Activated CD4-positive, alpha-beta T cell treated with anti-CD3 and anti-CD28 coated beads for 36 hours (primary cell): Measurements from ENCODE around the gene GPR62. TPM values are rescaled to one million over a fixed set of nuclear protein-coding genes. Genes with fewer than 3 reads are reported as not detected.

Source experiments
- ATAC-seq: fragments of 200-7000 bp; cut with Tn5 transposase; one replicate; pipeline ENCODE4 v1.10.0; 2021; ENCODE audit warnings: mild to moderate bottlenecking, moderate library complexity
- CTCF ChIA-PET: fragments of 350-600 bp; sonication (Branson Sonifier 250); formaldehyde crosslinking; loops from one replicate; lab custom pipeline; 2021; ENCODE audit warnings: antibody characterized with exemption; lab: Charles Lee
- POLR2A ChIA-PET: fragments of 350-600 bp; sonication (Branson Sonifier 250); formaldehyde crosslinking; loops from one replicate; lab custom pipeline; 2021; ENCODE audit warnings: antibody characterized with exemption, inconsistent platforms; lab: Charles Lee
- DNase-seq: peaks from one replicate; pipeline ENCODE4 v3.0.0-alpha.2; 2020
- H3K27ac Mint-ChIP-seq: one replicate; pipeline ENCODE4 v1.8.0; 2021; ENCODE audit warnings: mixed read lengths
- H3K27me3 Mint-ChIP-seq: one replicate; pipeline ENCODE4 v1.8.0; 2021; ENCODE audit warnings: mixed read lengths
- H3K36me3 Mint-ChIP-seq: one replicate; pipeline ENCODE4 v1.8.0; 2021; ENCODE audit warnings: low read depth, mixed read lengths
- H3K4me1 Mint-ChIP-seq: one replicate; pipeline ENCODE4 v1.8.0; 2021; ENCODE audit warnings: mixed read lengths
- H3K4me3 Mint-ChIP-seq: one replicate; pipeline ENCODE4 v1.8.0; 2021; ENCODE audit warnings: mild to moderate bottlenecking, moderate library complexity, mixed read lengths
- H3K9me3 Mint-ChIP-seq: one replicate; pipeline ENCODE4 v1.8.0; 2021; ENCODE audit warnings: low read depth, mixed read lengths
- intact Hi-C, 2 experiments: fragments of 100-400 bp; cut with DNase I in 1 of 2; cut with micrococcal nuclease in 1 of 2; formaldehyde crosslinking; loops; one replicate each; pipeline versions ENCODE4 v1.14.2 to v1.15.1; 2022 to 2024; cut with DNase I, micrococcal nuclease
- total RNA-seq, 2 experiments: library from RNA; stranded (reverse); gene quantifications; one replicate each; pipeline ENCODE4 v1.2.3, GENCODE V29; 2021

GPR62 gene
- total RNA-seq, 2 experiments from 2014 or later: not detected

DNA sequence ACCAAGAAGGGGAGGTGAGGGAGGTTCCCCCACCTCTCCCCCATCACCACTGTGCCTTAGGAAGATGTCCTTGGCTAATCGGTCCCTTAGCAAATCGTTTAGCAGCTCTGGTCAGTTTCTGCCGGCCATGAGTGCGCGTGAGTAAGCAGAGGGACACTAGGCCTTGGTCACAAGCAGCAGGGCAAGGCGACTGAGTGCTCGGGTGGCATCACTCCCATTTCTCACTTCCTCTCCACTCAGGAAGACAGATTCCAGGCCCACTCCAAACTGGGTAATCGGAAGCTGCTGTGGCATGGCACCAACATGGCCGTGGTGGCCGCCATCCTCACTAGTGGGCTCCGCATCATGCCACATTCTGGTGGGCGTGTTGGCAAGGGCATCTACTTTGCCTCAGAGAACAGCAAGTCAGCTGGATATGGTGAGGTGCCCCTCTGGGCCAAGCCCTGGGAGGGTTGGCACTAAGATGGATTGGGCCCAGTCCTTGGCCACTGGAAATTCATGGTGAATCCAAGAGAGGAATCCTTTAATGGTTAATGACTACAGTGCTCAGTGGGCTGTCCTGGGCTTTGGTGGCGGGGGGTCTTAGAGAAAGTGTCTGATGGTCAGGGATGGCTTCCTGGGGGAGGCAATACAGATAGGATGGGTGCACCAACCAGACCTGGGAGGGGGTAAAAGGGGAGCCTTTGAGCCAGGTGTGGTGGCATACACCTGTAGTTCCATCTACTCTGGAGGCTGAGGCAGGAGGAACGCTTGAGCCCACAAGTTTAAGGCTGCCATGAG is 9.1 kb upstream of the GPR62 start:
- DNase-seq (no peak), ATAC-seq (no peak)
- Mint-ChIP-seq H3K36me3 (no peaks in the 10 kb centered on the region), H3K27me3 (no peaks in the 10 kb centered on the region), H3K9me3 (no peaks in the 10 kb centered on the region), H3K27ac (no peak overlapping the region), H3K4me3 (no peak overlapping the region), H3K4me1 (peaks cover 6% of the 10 kb centered on the region)
- intact Hi-C loops: loop anchor here in 1 of 2 experiments (10.0 kb wide), 1 partner anchor 1331 kb away; the partner anchor contains the start of genes CISH and MAPKAPK3
- POLR2A ChIA-PET: no interaction called here
- CTCF ChIA-PET: interaction anchor here (0.8 to 1.6 kb wide), 3 partner anchors 9 to 426 kb away, joined by 3 to 7 read pairs (median 4); partner anchors contain the start of genes ABHD14B and GPR62

DNA sequence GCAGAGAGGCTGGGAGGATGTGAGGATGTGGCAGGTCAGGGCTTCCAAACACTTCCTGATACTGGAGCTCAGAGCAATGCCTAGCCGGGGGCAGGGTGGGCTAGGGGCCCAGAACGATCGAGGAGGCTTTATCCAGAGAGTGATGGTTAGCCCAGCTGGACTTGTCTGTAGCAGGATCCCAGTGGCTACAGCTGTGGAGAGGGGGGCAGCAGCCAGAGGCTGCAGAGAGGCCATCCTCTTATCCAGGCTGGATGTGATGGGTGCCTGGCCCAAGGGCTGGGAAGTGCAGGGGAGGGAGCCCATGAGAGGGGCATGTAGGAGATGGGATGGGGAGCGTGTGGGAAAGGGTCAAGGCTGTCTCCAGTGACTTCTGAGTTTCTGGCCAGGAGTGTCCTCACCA is 8.4 kb upstream of the GPR62 start:
- intact Hi-C loops: loop anchor here in 1 of 2 experiments (10.0 kb wide), 1 partner anchor 1332 kb away; the partner anchor contains the start of genes CISH and MAPKAPK3
- CTCF ChIA-PET: no interaction called here
- ATAC-seq: no peak
- Mint-ChIP-seq H3K27me3 (no peaks in the 10 kb centered on the region), H3K27ac (no peak overlapping the region), H3K4me3 (no peak overlapping the region), H3K9me3 (no peaks in the 10 kb centered on the region), H3K4me1 (peaks cover 6% of the 10 kb centered on the region), H3K36me3 (no peaks in the 10 kb centered on the region)
- DNase-seq: no peak
- POLR2A ChIA-PET: no interaction called here

DNA sequence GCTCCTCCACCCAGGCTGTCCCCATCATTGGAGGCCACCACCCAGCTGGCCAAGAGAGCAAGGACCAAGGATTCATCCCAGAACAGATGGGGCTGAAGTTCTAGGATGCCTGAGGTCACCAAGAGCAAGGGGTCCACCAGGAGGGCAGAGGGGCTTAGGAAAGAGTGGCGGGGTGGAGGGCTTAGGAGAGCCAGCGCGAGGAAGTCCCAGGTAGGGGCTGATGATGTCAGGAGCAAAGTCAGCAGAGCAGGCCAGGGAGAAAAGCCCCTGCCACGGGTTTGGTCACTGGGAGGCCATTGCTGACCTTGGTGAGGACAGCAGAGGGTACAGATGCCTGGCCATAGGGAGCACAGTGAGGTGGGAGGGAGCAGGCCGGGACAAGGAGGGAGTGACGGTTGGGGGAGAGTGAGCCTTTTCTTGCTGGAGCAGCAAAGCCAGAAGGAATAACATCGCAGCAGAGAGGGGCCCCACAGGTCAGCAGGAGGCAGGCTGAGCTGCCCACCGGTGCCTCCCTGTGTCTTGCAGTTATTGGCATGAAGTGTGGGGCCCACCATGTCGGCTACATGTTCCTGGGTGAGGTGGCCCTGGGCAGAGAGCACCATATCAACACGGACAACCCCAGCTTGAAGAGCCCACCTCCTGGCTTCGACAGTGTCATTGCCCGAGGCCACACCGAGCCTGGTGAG is 7.8 kb upstream of the GPR62 start:
- intact Hi-C loops: loop anchor here in 1 of 2 experiments (10.0 kb wide), 1 partner anchor 1333 kb away; the partner anchor contains the start of genes CISH and MAPKAPK3
- ChIA-PET CTCF (no interaction called here), POLR2A (no interaction called here)
- Mint-ChIP-seq H3K27me3 (peaks cover 2% of the 10 kb centered on the region), H3K27ac (no peak overlapping the region), H3K4me3 (no peak overlapping the region), H3K36me3 (no peaks in the 10 kb centered on the region), H3K9me3 (no peaks in the 10 kb centered on the region), H3K4me1 (peaks cover 6% of the 10 kb centered on the region)
- no peak for DNase-seq
- no peak for ATAC-seq

DNA sequence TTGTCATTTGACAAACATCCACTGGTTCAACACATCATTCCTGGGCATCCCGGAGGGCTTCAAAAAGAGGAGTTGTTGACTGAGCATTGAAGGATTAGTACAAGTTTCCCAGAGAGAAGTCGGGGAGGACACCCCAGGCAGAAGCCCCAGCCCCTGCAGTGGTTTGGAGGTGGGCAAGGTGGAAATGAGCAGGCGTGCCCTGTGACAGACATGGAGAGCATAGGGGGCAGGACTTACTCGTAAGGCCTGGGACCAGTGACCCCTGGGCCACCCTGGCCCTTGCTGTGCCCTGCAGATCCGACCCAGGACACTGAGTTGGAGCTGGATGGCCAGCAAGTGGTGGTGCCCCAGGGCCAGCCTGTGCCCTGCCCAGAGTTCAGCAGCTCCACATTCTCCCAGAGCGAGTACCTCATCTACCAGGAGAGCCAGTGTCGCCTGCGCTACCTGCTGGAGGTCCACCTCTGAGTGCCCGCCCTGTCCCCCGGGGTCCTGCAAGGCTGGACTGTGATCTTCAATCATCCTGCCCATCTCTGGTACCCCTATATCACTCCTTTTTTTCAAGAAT is 7.1 kb upstream of the GPR62 start:
- H3K4me1 Mint-ChIP-seq: peaks cover under 1% of the 10 kb centered on the region
- H3K27ac Mint-ChIP-seq: no peak overlapping the region
- intact Hi-C loops: loop anchor here in 1 of 2 experiments (10.0 kb wide), 1 partner anchor 1333 kb away; the partner anchor contains the start of genes CISH and MAPKAPK3
- no peaks in the 10 kb centered on the region for H3K36me3 Mint-ChIP-seq
- ChIA-PET POLR2A (no interaction called here), CTCF (interaction anchor here (0.7 kb wide), 1 partner anchor 48 kb away, joined by 3 read pairs; the partner anchor contains the start of gene RPL29)
- H3K4me3 Mint-ChIP-seq: no peak overlapping the region
- no peaks in the 10 kb centered on the region for H3K9me3 Mint-ChIP-seq
- no peak for DNase-seq
- H3K27me3 Mint-ChIP-seq: peaks cover 2% of the 10 kb centered on the region
- no peak for ATAC-seq

DNA sequence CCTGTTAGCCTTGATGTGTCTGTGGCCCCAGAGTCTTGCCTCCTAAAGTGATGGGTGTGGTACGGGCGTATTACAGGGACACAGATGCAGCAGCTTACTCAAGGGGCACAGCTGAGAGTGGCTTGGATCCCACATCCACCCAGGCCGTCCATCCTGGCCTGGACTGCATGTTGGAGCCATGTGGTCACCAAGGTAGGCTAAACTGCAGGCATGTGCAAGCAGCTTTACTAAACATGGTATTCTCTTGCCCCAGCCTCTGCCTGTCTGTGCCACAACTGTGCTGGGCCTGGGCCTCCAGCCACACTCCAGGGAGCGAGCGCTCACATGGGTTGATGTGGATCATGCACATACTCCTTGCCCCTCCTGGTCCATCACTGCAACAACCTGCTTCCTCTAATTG is 6.1 kb upstream of the GPR62 start:
- H3K9me3 Mint-ChIP-seq: no peaks in the 10 kb centered on the region
- no peaks in the 10 kb centered on the region for H3K36me3 Mint-ChIP-seq
- CTCF ChIA-PET: no interaction called here
- DNase-seq: no peak
- no peak overlapping the region for H3K4me3 Mint-ChIP-seq
- POLR2A ChIA-PET: no interaction called here
- no peaks in the 10 kb centered on the region for H3K4me1 Mint-ChIP-seq
- H3K27me3 Mint-ChIP-seq: peaks cover 9% of the 10 kb centered on the region
- H3K27ac Mint-ChIP-seq: no peak overlapping the region
- intact Hi-C loops: loop anchor here in 1 of 2 experiments (10.0 kb wide), 1 partner anchor 1334 kb away; the partner anchor contains the start of genes CISH and MAPKAPK3
- ATAC-seq: no peak

DNA sequence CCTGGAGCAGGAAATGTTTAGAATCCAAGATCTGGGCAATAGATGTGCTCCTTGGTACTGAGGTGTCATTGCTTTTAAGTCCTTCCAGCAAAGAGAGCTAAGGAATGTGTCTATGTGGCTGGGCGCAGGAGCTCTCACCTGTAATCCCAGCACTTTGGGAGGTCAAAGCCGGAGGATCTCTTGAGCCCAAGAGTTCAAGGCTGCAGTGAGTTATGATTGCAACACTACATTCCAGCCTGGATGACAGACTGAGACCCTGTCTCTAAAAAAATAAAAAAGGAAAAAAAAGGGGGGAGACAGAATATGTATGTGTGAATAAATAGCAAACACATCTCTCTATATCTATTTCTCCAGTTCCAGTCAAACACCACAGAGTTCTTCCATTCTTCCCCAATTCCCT is 4.3 kb upstream of the GPR62 start:
- no peaks in the 10 kb centered on the region for H3K4me1 Mint-ChIP-seq
- peaks cover 20% of the 10 kb centered on the region for H3K27me3 Mint-ChIP-seq
- no peaks in the 10 kb centered on the region for H3K36me3 Mint-ChIP-seq
- no peak for DNase-seq
- ChIA-PET CTCF (interaction anchor here (1.2 kb wide), 1 partner anchor 24 kb away, joined by 3 read pairs; the partner anchor contains the start of gene ABHD14A), POLR2A (no interaction called here)
- ATAC-seq: no peak
- no peaks in the 10 kb centered on the region for H3K9me3 Mint-ChIP-seq
- no peak overlapping the region for H3K4me3 Mint-ChIP-seq
- H3K27ac Mint-ChIP-seq: no peak overlapping the region
- intact Hi-C loops: no loop called here

DNA sequence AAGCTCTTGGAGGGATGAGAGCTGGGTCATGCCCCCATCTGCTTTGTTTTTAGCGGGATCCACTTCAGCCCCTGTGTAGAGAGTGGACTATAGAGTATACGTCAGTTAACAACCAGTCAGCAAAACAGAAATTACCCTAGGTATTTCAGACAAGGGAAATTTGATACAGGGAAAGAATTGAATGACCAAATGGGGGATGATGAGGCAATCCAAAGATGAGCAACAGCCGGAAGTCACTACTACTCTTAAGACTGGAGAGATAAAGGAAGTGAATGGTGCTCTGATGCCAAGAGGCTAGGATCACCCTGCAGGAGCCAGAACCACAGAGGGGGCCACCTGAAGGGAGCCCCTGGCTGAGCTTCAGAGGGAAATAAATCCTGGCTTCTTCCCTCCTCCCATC is 1.7 kb upstream of the GPR62 start:
- POLR2A ChIA-PET: interaction anchor here (0.6 kb wide), 1 partner anchor 79 kb away, joined by 4 read pairs; no protein-coding TSS in a partner anchor

DNA sequence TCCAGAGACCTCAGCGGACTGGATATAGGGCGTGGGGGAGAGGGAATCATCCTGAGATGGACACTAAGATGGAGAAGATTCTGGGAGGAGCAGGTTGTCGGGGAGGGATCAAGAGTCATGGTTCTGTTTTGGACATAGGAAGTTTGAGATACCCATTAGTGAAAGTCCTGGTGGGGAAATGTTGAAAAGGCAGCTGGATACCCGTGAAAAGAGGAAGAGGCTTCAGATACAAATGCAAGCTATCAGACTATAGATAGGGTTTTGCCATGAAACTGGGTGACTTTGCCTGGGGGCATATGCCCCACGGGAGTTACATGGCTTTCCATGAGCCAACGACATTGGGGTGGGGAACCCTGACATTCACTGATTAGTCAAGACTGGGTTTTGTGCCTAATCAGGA is 1.1 kb upstream of the GPR62 start:
- POLR2A ChIA-PET: interaction anchor here (0.6 kb wide), 1 partner anchor 122 kb away, joined by 3 read pairs; no protein-coding TSS in a partner anchor
- no peak for ATAC-seq
- no peaks in the 10 kb centered on the region for H3K9me3 Mint-ChIP-seq
- DNase-seq: no peak
- CTCF ChIA-PET: interaction anchor here (1.0 to 1.5 kb wide), 4 partner anchors 9 to 20 kb away, joined by 3 to 5 read pairs (median 4); partner anchors contain the start of genes ABHD14B and PARP3
- H3K36me3 Mint-ChIP-seq: peaks cover 1% of the 10 kb centered on the region
- H3K27ac Mint-ChIP-seq: no peak overlapping the region
- intact Hi-C loops: no loop called here
- H3K27me3 Mint-ChIP-seq: peaks cover 22% of the 10 kb centered on the region
- peaks cover 4% of the 10 kb centered on the region for H3K4me1 Mint-ChIP-seq
- no peak overlapping the region for H3K4me3 Mint-ChIP-seq

More for the DNA sequence above, 1.7 kb upstream of the GPR62 start:
- H3K9me3 Mint-ChIP-seq: no peaks in the 10 kb centered on the region
- peaks cover 1% of the 10 kb centered on the region for H3K36me3 Mint-ChIP-seq
- CTCF ChIA-PET: interaction anchor here (1.0 to 1.6 kb wide), 2 partner anchors 11 to 19 kb away, joined by 3 to 7 read pairs; no protein-coding TSS in a partner anchor
- no peak overlapping the region for H3K27ac Mint-ChIP-seq
- ATAC-seq (no peak), DNase-seq (no peak)
- intact Hi-C loops: no loop called here
- no peak overlapping the region for H3K4me3 Mint-ChIP-seq
- peaks cover 22% of the 10 kb centered on the region for H3K27me3 Mint-ChIP-seq
- peaks cover 4% of the 10 kb centered on the region for H3K4me1 Mint-ChIP-seq

DNA sequence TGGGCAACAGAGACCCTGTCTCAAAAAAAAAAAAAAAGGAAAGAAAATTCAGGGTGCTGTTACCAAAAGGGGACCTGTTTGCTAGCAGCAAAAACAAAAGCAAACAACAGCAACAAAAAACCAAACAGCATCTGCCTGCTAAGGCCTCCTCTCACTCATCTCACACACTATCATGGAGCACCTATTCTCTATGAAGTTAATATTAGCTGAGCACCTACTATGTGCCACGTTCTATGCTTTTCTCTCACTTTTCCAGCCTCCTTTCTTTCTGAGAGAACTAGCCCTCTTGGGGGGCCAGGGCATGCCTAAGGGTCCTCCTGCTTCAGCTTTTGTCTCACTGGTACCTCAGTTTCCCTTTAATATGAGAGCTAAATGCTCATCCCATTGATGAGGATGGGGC is 468 bp upstream of the GPR62 start:
- Mint-ChIP-seq H3K4me3 (no peak overlapping the region), H3K27me3 (peaks cover 22% of the 10 kb centered on the region), H3K36me3 (peaks cover 1% of the 10 kb centered on the region), H3K4me1 (peaks cover 4% of the 10 kb centered on the region), H3K9me3 (no peaks in the 10 kb centered on the region), H3K27ac (no peak overlapping the region)
- POLR2A ChIA-PET: interaction anchor here (0.6 kb wide), 1 partner anchor 121 kb away, joined by 3 read pairs; no protein-coding TSS in a partner anchor
- CTCF ChIA-PET: interaction anchor here (0.5 to 1.5 kb wide), 5 partner anchors 9 to 198 kb away, joined by 3 to 5 read pairs (median 4); partner anchors contain the start of genes ABHD14B and PARP3
- DNase-seq (no peak), ATAC-seq (no peak)
- intact Hi-C loops: no loop called here

DNA sequence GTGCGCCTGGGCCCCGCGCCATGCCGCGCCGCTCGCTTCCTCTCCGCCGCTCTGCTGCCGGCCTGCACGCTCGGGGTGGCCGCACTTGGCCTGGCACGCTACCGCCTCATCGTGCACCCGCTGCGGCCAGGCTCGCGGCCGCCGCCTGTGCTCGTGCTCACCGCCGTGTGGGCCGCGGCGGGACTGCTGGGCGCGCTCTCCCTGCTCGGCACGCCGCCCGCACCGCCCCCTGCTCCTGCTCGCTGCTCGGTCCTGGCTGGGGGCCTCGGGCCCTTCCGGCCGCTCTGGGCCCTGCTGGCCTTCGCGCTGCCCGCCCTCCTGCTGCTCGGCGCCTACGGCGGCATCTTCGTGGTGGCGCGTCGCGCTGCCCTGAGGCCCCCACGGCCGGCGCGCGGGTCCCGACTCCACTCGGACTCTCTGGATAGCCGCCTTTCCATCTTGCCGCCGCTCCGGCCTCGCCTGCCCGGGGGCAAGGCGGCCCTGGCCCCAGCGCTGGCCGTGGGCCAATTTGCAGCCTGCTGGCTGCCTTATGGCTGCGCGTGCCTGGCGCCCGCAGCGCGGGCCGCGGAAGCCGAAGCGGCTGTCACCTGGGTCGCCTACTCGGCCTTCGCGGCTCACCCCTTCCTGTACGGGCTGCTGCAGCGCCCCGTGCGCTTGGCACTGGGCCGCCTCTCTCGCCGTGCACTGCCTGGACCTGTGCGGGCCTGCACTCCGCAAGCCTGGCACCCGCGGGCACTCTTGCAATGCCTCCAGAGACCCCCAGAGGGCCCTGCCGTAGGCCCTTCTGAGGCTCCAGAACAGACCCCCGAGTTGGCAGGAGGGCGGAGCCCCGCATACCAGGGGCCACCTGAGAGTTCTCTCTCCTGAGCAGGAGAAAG is 951 bp downstream of the GPR62 start:
- Mint-ChIP-seq H3K9me3 (no peaks in the 10 kb centered on the region), H3K4me1 (peaks cover 4% of the 10 kb centered on the region), H3K27me3 (peaks cover 22% of the 10 kb centered on the region), H3K4me3 (no peak overlapping the region), H3K36me3 (peaks cover 1% of the 10 kb centered on the region), H3K27ac (no peak overlapping the region)
- ChIA-PET CTCF (interaction anchor here (1.0 kb wide), 1 partner anchor 18 kb away, joined by 3 read pairs; the partner anchor contains the start of gene ABHD14B), POLR2A (interaction anchor here (0.6 kb wide), 1 partner anchor 37 kb away, joined by 4 read pairs; no protein-coding TSS in a partner anchor)
- DNase-seq: peak; percentile 61
- intact Hi-C loops: no loop called here
- ATAC-seq: peak; percentile 76
